ENCODE results near the gene NUDC.

The NUDC gene

DNA sequence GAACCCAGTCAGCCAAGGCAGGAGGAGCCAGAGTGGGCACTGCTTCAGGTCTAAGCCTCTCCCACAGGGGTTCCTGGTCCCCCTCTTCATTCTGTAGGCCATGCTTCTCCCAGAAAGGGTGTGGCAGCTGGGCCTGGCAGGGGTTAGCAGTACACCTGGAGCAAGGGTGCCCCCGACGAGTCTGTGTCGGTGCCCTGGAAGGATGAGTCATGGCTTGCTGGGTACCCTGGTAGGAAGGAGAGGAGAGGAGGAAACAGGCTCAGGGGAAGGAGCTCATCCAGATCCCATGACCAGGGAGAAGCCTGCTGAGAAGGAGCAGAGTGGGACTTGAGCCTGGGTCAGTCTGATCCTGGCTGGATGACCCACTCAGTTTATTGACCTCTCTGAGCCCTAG is 28.4 kb downstream of the NUDC start:
- Histone ChIP-seq H3K27ac (no peak overlapping the region), H3K36me3 (ENCODE audit: insufficient read depth) (no peaks in the 10 kb centered on the region), H3K9ac (no peak overlapping the region), H3K79me2 (ENCODE audit: insufficient read depth, low read depth) (no peaks in the 10 kb centered on the region), H4K20me1 (ENCODE audit: insufficient read depth) (no peaks in the 10 kb centered on the region), H3K27me3 (ENCODE audit: insufficient read depth, low read depth) (no peaks in the 10 kb centered on the region), H3K4me1 (ENCODE audit: low read depth, poor library complexity, severe bottlenecking) (no peaks in the 10 kb centered on the region), H3K4me3 (IDR thresholded peaks at IDR 0.05; ENCODE audit: insufficient read depth, low read depth, low read length) (no peak overlapping the region), H2AFZ (ENCODE audit: low read depth) (no peak overlapping the region), H3K4me2 (no peak overlapping the region)
- TF ChIP-seq, protein P1, sequence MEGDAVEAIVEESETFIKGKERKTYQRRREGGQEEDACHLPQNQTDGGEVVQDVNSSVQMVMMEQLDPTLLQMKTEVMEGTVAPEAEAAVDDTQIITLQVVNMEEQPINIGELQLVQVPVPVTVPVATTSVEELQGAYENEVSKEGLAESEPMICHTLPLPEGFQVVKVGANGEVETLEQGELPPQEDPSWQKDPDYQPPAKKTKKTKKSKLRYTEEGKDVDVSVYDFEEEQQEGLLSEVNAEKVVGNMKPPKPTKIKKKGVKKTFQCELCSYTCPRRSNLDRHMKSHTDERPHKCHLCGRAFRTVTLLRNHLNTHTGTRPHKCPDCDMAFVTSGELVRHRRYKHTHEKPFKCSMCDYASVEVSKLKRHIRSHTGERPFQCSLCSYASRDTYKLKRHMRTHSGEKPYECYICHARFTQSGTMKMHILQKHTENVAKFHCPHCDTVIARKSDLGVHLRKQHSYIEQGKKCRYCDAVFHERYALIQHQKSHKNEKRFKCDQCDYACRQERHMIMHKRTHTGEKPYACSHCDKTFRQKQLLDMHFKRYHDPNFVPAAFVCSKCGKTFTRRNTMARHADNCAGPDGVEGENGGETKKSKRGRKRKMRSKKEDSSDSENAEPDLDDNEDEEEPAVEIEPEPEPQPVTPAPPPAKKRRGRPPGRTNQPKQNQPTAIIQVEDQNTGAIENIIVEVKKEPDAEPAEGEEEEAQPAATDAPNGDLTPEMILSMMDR (conservative IDR thresholded peaks at IDR 0.05; ENCODE audit: low read depth, low read length): no peak

DNA sequence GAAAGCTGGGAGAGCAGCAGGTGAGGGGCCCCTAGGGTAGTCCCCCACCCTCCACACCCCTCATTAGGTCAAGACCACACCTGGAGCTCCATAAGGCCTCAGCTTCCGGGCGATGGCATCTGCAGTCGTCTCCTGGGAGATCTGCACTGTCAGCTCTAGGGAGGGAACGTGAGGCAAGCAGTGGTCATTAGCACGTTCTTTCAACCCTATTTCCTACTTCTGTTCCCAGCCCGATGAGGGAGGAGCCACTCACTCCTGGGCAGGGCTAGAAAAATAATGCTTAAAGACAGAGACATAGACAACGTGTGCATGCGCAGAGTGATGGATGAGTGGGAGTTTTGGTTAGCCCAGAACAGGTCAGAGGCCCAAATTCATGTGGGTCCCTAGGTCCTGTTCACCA is 29.1 kb downstream of the NUDC start:
- Histone ChIP-seq H3K4me2 (no peak overlapping the region), H3K9ac (no peak overlapping the region), H3K79me2 (ENCODE audit: insufficient read depth, low read depth) (no peaks in the 10 kb centered on the region)

DNA sequence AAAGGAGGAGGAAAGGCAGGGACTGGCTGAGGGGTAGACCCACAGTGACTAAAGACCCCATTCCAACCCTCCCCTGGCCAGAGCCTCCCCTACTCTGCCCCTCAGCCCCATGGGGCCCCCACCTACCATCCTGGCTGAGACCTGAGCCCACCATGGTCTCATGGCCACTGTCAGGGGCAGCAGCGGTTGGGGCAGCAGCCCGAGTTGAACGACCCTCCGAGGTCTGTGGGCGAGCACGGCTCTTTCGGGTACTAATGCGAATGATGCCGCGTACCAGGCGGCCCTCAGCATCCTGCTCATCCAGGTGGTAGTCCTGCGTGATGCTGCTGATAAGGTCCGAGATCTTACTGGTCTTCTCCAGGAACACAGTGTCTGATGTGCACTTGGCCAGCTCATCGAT is 29.7 kb downstream of the NUDC start:
- no peak overlapping the region for H3K4me2 ChIP-seq
- H3K79me2 ChIP-seq (ENCODE audit: insufficient read depth, low read depth): no peaks in the 10 kb centered on the region
- H3K9ac ChIP-seq: no peak overlapping the region
- H3K4me3 ChIP-seq (IDR thresholded peaks at IDR 0.05; ENCODE audit: insufficient read depth, low read depth, low read length): no peak overlapping the region
- TF ChIP-seq, protein P1 (conservative IDR thresholded peaks at IDR 0.05; ENCODE audit: low read depth, low read length): no peak
- no peaks in the 10 kb centered on the region for H3K4me1 ChIP-seq (ENCODE audit: low read depth, poor library complexity, severe bottlenecking)
- no peak overlapping the region for H3K27ac ChIP-seq
- no peak overlapping the region for H2AFZ ChIP-seq (ENCODE audit: low read depth)
- H4K20me1 ChIP-seq (ENCODE audit: insufficient read depth): no peaks in the 10 kb centered on the region
- H3K27me3 ChIP-seq (ENCODE audit: insufficient read depth, low read depth): no peaks in the 10 kb centered on the region; the same call in 1 of the 2 replicates
- no peaks in the 10 kb centered on the region for H3K36me3 ChIP-seq (ENCODE audit: insufficient read depth)

More for the DNA sequence above, 29.1 kb downstream of the NUDC start:
- TF ChIP-seq, protein P1 (conservative IDR thresholded peaks at IDR 0.05; ENCODE audit: low read depth, low read length): no peak
- H3K4me1 ChIP-seq (ENCODE audit: low read depth, poor library complexity, severe bottlenecking): no peaks in the 10 kb centered on the region
- no peak overlapping the region for H3K4me3 ChIP-seq (IDR thresholded peaks at IDR 0.05; ENCODE audit: insufficient read depth, low read depth, low read length)
- H3K36me3 ChIP-seq (ENCODE audit: insufficient read depth): no peaks in the 10 kb centered on the region
- no peaks in the 10 kb centered on the region for H4K20me1 ChIP-seq (ENCODE audit: insufficient read depth)
- no peak overlapping the region for H2AFZ ChIP-seq (ENCODE audit: low read depth)
- H3K27ac ChIP-seq: no peak overlapping the region
- H3K27me3 ChIP-seq (ENCODE audit: insufficient read depth, low read depth): no peaks in the 10 kb centered on the region

DNA sequence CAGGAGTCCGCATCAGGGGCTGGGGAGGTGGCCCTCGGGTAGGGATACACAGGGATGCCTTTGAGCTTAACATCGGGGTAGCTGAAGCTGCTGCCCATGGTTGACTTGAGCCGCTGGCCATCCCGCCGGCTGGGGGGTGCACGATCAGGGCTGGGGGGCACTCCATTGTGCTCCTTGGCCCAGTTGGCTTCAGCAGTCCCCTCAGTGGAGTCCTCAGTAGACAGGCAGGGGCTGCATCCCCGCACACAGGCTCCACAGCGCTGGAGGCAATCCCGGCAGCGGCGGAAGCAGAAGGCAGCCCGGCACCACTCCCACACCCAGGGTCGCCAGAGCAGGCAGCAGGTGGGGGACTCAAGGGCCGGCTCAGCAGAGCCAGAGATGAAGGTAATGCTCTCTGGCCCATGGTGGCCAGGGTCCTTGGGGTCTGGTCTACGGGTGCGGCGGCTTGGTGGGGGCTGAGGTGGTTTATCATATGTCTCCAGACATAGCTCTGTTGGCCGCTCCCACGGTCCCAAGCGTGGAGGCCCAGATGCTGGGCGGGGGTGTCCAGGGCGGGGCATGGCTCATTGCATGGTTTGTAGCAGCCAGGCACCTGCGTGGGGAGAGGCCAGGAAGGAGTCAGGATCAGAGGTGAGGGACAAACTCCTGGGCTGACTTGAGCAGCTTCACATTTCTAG is 30.4 kb downstream of the NUDC start:
- Histone ChIP-seq H3K4me3 (IDR thresholded peaks at IDR 0.05; ENCODE audit: insufficient read depth, low read depth, low read length) (no peak overlapping the region), H3K79me2 (ENCODE audit: insufficient read depth, low read depth) (no peaks in the 10 kb centered on the region), H3K27ac (no peak overlapping the region), H3K27me3 (ENCODE audit: insufficient read depth, low read depth) (no peaks in the 10 kb centered on the region; the same call in 1 of the 2 replicates), H2AFZ (ENCODE audit: low read depth) (no peak overlapping the region), H3K36me3 (ENCODE audit: insufficient read depth) (no peaks in the 10 kb centered on the region), H3K4me1 (ENCODE audit: low read depth, poor library complexity, severe bottlenecking) (no peaks in the 10 kb centered on the region), H3K4me2 (no peak overlapping the region), H3K9ac (no peak overlapping the region), H4K20me1 (ENCODE audit: insufficient read depth) (no peaks in the 10 kb centered on the region)
- TF ChIP-seq, protein P1 (conservative IDR thresholded peaks at IDR 0.05; ENCODE audit: low read depth, low read length): no peak
